Effector memory CD4-positive, alpha-beta T cell (primary cell): ENCODE data around the gene DUSP10.

ENCODE experiments used
- DNase-seq, 3 donors: peaks; one replicate each; pipeline ENCODE4 v3.0.0-alpha.2; 2020
- H3K27ac ChIP-seq: 2 replicates; pipeline ENCODE4 v1.7.0; 2013; ENCODE audit warnings: mild to moderate bottlenecking, low read length, moderate library complexity; ENCODE audit not compliant: insufficient read depth, poor library complexity, severe bottlenecking
- H3K27me3 ChIP-seq: replicated peaks from 2 replicates; pipeline ENCODE4 v1.7.0; 2013; ENCODE audit warnings: mild to moderate bottlenecking, low read length; ENCODE audit not compliant: insufficient read depth, control insufficient read depth, poor library complexity, severe bottlenecking
- H3K36me3 ChIP-seq: 2 replicates; pipeline ENCODE4 v1.7.0; 2013; ENCODE audit warnings: mild to moderate bottlenecking, low read length, moderate library complexity; ENCODE audit not compliant: control insufficient read depth, insufficient read depth
- H3K4me1 ChIP-seq: 2 replicates; pipeline ENCODE4 v1.7.0; 2013; ENCODE audit warnings: low read length, mild to moderate bottlenecking; ENCODE audit not compliant: control insufficient read depth, insufficient read depth, poor library complexity, severe bottlenecking
- H3K4me3 ChIP-seq: 2 replicates; pipeline ENCODE4 v1.7.0; 2013; ENCODE audit warnings: low read length, low read depth, mild to moderate bottlenecking; ENCODE audit not compliant: insufficient read depth, poor library complexity, severe bottlenecking
- H3K9me3 ChIP-seq: 2 replicates; pipeline ENCODE4 v1.7.0; 2013; ENCODE audit warnings: mild to moderate bottlenecking, low read length, moderate library complexity; ENCODE audit not compliant: control insufficient read depth

The DUSP10 gene

DNA sequence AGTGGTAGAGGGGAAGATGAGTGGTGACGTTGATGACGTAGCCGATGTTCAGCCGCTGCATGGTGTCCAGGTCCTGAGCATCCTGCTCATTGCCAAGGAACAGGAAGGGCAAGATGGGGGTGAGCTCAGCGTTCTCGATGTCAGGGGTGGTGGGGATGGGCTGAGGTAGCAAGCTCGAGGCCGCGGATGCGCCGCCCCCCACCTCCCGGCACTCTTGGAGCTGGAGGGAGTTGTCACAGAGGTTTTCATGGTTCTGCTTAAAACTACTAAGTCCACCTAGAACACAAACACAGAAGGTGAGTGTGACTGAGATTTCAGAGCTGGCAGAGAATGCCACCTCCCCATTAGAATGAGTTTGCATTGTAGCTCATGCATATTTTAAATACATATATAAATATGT is 35.7 kb downstream of the DUSP10 start:
- H3K4me3 ChIP-seq: no peak overlapping the region
- H3K27ac ChIP-seq: no peak overlapping the region
- H3K9me3 ChIP-seq: no peaks in the 10 kb centered on the region
- H3K4me1 ChIP-seq: peaks cover 25% of the 10 kb centered on the region
- peaks cover 3% of the 10 kb centered on the region for H3K36me3 ChIP-seq
- no peak for DNase-seq
- H3K27me3 ChIP-seq: no peaks in the 10 kb centered on the region

DNA sequence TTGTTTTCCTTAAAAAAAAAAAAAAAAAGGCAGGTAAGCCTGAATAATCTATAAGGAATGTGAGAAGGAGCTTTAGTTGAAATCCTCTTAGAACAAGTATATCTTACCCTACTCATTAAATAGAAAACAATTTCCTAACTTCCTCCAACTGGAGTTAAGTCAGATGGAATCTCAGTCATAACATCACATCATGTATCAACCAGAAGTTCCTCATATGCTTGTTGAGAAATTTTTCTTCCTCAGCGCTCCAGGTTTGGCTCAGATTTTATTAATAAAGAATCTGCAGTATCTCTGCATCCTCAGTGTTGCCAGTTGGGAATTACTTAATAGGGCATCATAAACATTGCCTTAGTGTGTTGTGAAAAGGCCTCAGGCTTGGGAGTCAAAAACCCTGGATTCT is 37.6 kb downstream of the DUSP10 start:
- Histone ChIP-seq H3K9me3 (no peaks in the 10 kb centered on the region), H3K36me3 (peaks cover 3% of the 10 kb centered on the region), H3K4me3 (no peak overlapping the region), H3K27ac (no peak overlapping the region), H3K27me3 (no peaks in the 10 kb centered on the region), H3K4me1 (peaks cover 18% of the 10 kb centered on the region)
- DNase-seq: no peak

DNA sequence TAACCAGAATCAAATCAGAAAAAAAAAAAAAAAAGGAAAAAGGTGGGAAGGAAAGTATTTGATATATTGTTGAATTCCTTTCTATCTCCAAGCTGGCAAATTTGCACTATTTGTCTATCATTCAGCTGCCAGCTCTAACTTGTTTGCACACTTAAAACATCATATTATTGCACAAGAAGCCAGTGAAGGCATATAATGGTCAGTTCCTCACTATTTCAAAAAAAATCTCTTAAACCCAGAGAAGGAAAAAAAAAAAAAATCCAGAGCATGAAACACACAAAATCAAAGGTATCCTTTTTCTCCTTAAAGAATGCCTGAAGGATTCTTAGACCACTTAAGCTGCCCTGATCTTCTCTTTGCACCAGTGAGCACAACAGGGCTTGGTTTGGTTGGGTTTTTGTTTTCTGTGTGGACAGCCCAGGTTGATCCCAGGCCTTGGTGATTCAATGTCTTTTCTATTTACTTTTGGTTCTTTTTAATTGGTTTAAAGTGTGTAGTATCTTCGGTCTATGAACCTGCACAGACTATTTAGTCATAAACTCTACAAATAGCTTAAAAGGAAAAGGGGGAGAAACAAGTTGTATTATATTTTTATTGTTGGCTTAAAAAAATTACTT is 40.2 kb downstream of the DUSP10 start:
- peaks cover 3% of the 10 kb centered on the region for H3K36me3 ChIP-seq
- no peak for DNase-seq
- H3K9me3 ChIP-seq: no peaks in the 10 kb centered on the region
- H3K27ac ChIP-seq: no peak overlapping the region
- no peaks in the 10 kb centered on the region for H3K27me3 ChIP-seq
- no peak overlapping the region for H3K4me3 ChIP-seq
- H3K4me1 ChIP-seq: no peaks in the 10 kb centered on the region

DNA sequence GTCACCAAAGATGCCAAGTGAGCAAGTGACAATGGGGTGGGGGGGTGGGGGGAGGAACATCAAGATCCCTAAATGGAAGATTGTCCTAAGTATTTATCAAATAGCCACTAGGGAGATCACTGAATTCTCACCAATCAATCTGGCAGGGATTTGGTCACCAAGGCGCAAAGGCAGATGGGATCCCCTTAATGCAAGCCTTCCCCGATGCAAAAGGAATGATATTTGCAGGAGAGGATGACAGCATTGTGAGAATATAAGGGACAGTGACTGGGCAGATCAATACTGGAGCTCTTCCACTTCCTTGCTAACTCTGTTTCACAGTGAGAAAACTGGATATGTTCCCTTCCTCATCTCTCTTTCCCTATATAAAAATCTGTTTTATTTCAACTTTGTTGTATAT is 40.9 kb downstream of the DUSP10 start:
- DNase-seq: no peak
- Histone ChIP-seq H3K4me1 (no peaks in the 10 kb centered on the region), H3K27me3 (no peaks in the 10 kb centered on the region), H3K9me3 (no peaks in the 10 kb centered on the region), H3K4me3 (no peak overlapping the region), H3K27ac (no peak overlapping the region), H3K36me3 (peaks cover 3% of the 10 kb centered on the region)

DNA sequence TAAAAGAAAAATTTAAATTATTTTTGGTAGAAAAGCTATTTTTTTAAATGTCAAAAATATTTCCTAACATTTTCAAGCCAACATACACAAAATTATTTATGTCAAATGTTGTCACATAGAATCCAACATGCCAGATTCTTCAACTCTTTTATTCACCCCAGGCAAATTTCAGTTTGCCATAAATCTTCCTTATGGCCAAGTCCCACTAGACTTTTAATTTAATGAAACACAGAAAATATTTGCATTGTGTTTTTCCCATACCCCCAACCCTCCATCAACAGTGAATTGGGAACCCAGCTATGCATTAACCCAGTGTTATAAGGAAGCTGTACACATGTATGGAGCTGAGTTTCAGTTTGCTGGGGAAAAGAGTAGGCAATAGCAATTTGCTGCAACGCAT is 41.4 kb downstream of the DUSP10 start:
- Histone ChIP-seq H3K36me3 (peaks cover 3% of the 10 kb centered on the region), H3K4me1 (no peaks in the 10 kb centered on the region), H3K27ac (no peak overlapping the region), H3K27me3 (no peaks in the 10 kb centered on the region), H3K4me3 (no peak overlapping the region), H3K9me3 (no peaks in the 10 kb centered on the region)
- DNase-seq: no peak

DNA sequence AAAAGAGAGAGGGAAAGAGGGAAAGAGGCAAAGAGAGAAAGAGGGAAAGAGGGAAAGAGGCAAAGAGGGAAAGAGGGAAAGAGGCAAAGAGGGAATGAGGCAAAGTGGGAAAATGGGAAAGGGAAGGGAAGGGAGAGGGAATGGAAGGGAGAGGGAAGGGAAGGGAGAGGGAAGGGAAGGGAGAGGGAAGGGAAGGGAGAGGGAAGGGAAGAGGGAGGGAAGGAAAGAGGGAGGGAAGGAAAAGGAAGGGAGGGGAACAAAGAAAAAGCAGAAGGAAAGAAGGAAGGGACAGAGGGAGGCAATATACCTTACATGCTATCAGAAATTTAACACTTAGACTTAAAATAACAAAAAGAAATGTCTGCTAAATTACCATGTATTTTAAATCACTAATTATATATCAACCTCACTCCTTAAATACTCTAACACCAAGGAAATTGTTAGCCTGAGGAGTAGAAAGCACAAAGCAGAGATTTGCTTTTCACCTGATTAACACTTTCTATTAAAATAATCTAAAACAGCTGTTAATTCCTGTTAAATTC is 41.8 kb downstream of the DUSP10 start:
- no peak overlapping the region for H3K4me3 ChIP-seq
- H3K27me3 ChIP-seq: no peaks in the 10 kb centered on the region
- no peaks in the 10 kb centered on the region for H3K9me3 ChIP-seq
- no peak for DNase-seq
- H3K4me1 ChIP-seq: no peaks in the 10 kb centered on the region
- peaks cover 3% of the 10 kb centered on the region for H3K36me3 ChIP-seq
- no peak overlapping the region for H3K27ac ChIP-seq

DNA sequence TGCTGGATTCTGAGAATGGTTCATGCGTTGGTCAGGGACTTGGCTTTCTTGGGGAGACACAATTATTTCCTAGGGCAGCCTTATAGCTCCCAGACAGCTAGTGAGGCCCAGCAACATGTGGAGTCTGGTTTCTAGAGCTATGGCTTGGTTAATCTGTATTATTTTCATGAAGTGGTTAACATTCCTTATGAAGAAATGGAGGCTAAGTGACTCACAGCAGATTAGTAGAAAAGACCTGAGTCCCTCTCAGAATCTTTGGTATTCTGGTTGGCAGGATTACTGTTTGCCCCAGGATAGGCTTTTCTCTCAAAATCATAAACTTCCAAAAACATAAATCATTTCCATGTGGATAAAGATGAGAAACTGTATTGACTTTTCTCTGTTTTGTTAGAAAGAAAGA is 42.3 kb downstream of the DUSP10 start:
- H3K27me3 ChIP-seq: no peaks in the 10 kb centered on the region
- peaks cover 3% of the 10 kb centered on the region for H3K36me3 ChIP-seq
- H3K27ac ChIP-seq: no peak overlapping the region
- H3K9me3 ChIP-seq: no peaks in the 10 kb centered on the region
- DNase-seq: no peak
- H3K4me1 ChIP-seq: no peaks in the 10 kb centered on the region
- no peak overlapping the region for H3K4me3 ChIP-seq

DNA sequence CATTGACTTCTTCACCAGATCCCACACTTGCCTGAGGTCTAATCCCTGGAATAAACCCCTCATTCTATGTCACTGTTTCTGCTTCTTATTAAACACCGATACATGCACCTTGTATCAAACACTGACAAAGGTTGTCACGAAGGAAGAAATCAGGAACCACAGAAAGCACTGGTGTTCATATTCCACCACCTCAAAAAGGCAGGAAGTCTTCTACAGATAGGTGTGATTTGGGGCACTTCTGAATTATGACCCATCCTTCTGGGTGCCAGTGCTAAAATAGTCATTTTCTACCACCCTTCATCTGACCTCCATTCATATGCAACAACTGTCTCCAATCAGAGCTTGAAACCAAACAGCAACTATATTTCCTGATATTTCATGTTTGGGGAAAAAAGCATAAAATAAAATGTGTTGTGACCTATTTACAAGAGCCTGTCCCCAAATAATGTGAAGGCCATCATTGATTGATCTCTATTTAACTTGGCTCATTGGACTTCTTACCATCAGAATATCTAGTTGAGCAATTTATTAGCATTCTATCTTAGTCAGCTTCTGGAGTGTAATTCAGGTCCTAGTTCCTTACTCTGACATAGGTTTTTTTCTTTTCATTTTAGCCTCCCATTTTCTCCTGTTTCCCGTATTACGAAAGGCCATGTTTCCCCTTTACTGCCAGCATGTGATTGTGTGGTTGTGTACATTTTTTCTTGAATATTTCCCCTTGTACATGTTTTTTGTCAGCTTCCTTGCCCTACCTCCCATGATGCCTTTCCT is 43.1 kb downstream of the DUSP10 start:
- H3K27ac ChIP-seq: no peak overlapping the region
- H3K4me3 ChIP-seq: no peak overlapping the region
- H3K27me3 ChIP-seq: no peaks in the 10 kb centered on the region
- no peaks in the 10 kb centered on the region for H3K9me3 ChIP-seq
- no peak for DNase-seq
- H3K4me1 ChIP-seq: no peaks in the 10 kb centered on the region
- H3K36me3 ChIP-seq: peaks cover 3% of the 10 kb centered on the region

DNA sequence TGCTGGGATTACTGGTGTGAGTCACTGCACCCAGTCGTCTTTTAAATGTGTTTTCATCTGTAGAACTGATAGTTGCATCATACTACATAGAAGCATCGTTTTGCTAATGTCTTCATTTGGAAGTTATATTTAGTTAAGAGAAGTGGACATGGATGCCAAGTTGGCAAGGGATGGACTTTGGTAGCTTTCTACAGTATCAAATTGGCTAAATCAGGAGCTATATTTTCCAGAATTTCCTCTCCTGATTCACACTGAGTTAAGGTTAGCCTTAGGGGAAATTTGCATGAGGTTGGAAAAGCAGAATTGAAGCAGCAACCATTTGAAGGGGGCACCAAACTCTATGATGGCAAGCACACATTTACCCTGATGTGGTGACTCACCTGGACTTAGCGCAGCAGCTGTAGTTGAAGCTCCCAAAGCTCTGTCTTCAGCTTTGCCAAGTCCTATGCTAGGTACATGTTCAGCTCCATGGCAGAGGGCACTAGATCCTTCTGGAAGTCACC is 43.9 kb downstream of the DUSP10 start:
- Histone ChIP-seq H3K27ac (no peak overlapping the region), H3K27me3 (no peaks in the 10 kb centered on the region), H3K4me3 (no peak overlapping the region), H3K36me3 (peaks cover 3% of the 10 kb centered on the region), H3K9me3 (no peaks in the 10 kb centered on the region), H3K4me1 (no peaks in the 10 kb centered on the region)
- no peak for DNase-seq
